AG04449 (cell line): ENCODE results near the gene TGFBI.

Experiments
- CTCF ChIA-PET: fragments of 350-600 bp; formaldehyde crosslinking; extraction: SDS; loops from one replicate; lab custom pipeline; 2021; ENCODE audit warnings: antibody characterized with exemption; lab: Yijun Ruan, JAX
- POLR2A ChIA-PET: fragments of 400-600, 350-600 bp; formaldehyde crosslinking; extraction: SDS; loops from one replicate; lab custom pipeline; 2020; ENCODE audit warnings: antibody characterized with exemption, inconsistent platforms; lab: Yijun Ruan, JAX
- DNase-seq: peaks from one replicate; pipeline ENCODE4 v3.0.0-alpha.2; 2010; ENCODE audit warnings: low read depth, low spot score
- H3K4me3 ChIP-seq: 2 replicates; pipeline ENCODE4 v1.5.1; 2011; ENCODE audit warnings: low read depth, mild to moderate bottlenecking, control low read depth, low read length
- CTCF ChIP-seq: IDR thresholded peaks from one replicate; pipeline ENCODE4 v1.5.1; 2011; ENCODE audit warnings: mild to moderate bottlenecking, moderate library complexity, low read length, control low read depth, inconsistent platforms; ENCODE audit not compliant: insufficient read depth; ENCODE audit errors: missing control alignments

TGFBI gene

GRCh38 chr5:136021016-136021405 is 7.8 kb upstream of the TGFBI start:
- no peak overlapping the region for H3K4me3 ChIP-seq
- DNase-seq, result no peak
- no peak for TF ChIP-seq CTCF
- POLR2A ChIA-PET, result interaction anchor here (0.6 to 5.1 kb wide), 5 partner anchors 9 to 37 kb away, joined by 3 to 27 read pairs (median 3); no protein-coding TSS in a partner anchor
- CTCF ChIA-PET, result no interaction called here

- ChIA-PET CTCF (no interaction called here), POLR2A (interaction anchor here (0.6 to 1.3 kb wide), 2 partner anchors 8 to 23 kb away, joined by 3 to 4 read pairs; no protein-coding TSS in a partner anchor)
- H3K4me3 ChIP-seq, result no peak overlapping the region
- no peak for TF ChIP-seq CTCF
- DNase-seq, result no peak
Measured at GRCh38 chr5:136022965-136023364, 5.8 kb upstream of the TGFBI start.

GRCh38 chr5:136023958-136024541 is 4.7 kb upstream of the TGFBI start:
- CTCF ChIA-PET, result interaction anchor here (1.2 to 1.4 kb wide), 2 partner anchors 13 to 34 kb away, joined by 3 to 4 read pairs; no protein-coding TSS in a partner anchor
- no peak for DNase-seq
- no peak for TF ChIP-seq CTCF
- no peak overlapping the region for H3K4me3 ChIP-seq
- POLR2A ChIA-PET, result interaction anchor here (1.3 kb wide), 1 partner anchor 30 kb away, joined by 4 read pairs; no protein-coding TSS in a partner anchor

- ChIA-PET CTCF (interaction anchor here (1.0 to 4.7 kb wide), 2 partner anchors 32 to 80 kb away, joined by 4 to 24 read pairs; no protein-coding TSS in a partner anchor), POLR2A (interaction anchor here (1.1 kb wide), 1 partner anchor 9 kb away, joined by 3 read pairs; no protein-coding TSS in a partner anchor)
- no peak overlapping the region for H3K4me3 ChIP-seq
- no peak for TF ChIP-seq CTCF
- no peak for DNase-seq
Measured at GRCh38 chr5:136025900-136026299, 2.9 kb upstream of the TGFBI start.

- DNase-seq, result no peak
- TF ChIP-seq CTCF, result no peak
- H3K4me3 ChIP-seq, result no peak overlapping the region
- ChIA-PET POLR2A (interaction anchor here (0.6 to 1.1 kb wide), 2 partner anchors 10 to 20 kb away, joined by 3 read pairs; no protein-coding TSS in a partner anchor), CTCF (interaction anchor here (1.0 to 4.7 kb wide), 4 partner anchors 26 to 81 kb away, joined by 3 to 24 read pairs (median 6); no protein-coding TSS in a partner anchor)
Measured at GRCh38 chr5:136026636-136027035, 2.2 kb upstream of the TGFBI start.

- CTCF ChIA-PET, result interaction anchor here (0.7 to 4.7 kb wide), 5 partner anchors 8 to 82 kb away, joined by 3 to 24 read pairs (median 9); no protein-coding TSS in a partner anchor
- H3K4me3 ChIP-seq, result no peak overlapping the region
- TF ChIP-seq CTCF, result no peak
- POLR2A ChIA-PET, result interaction anchor here (1.8 kb wide), 1 partner anchor 11 kb away, joined by 9 read pairs; no protein-coding TSS in a partner anchor
- DNase-seq, result no peak
Measured at GRCh38 chr5:136027311-136027710, 1.5 kb upstream of the TGFBI start.
